Right lobe of liver (tissue), 4 donors: ENCODE results near the gene CCK.

ENCODE experiments used
- CTCF ChIP-seq, 4 donors: fragments of 200-600 bp in 3 of 4; fragments of 450-650 bp in 1 of 4; IDR thresholded peaks; one replicate each; pipeline versions ENCODE4 v1.5.1 to v1.8.0; 2016 to 2022; ENCODE audit warnings: antibody characterized with exemption in 4 of 4, mild to moderate bottlenecking in 2 of 4
- POLR2A ChIP-seq: fragments of 450-650 bp; IDR thresholded peaks from one replicate; pipeline ENCODE4 v1.6.1; 2017; ENCODE audit warnings: antibody characterized with exemption, mild to moderate bottlenecking
- donor health status: DM: no; HTN: no; CAD: no.
- donor health status: DM: no; HTN: no; CAD: no.
- donor health status: DM: no; HTN: yes; CAD: no.

- TF ChIP-seq CTCF (IDR thresholded peaks at IDR 0.05) (no peak), POLR2A (no peak)
Measured at GRCh38 chr3:42314411-42314810, 48.4 kb upstream of the CCK start.
